H1 (cell line): ENCODE measurements around the gene PLCL2.

Experiments used
- CTCF ChIP-seq, 3 experiments: IDR thresholded peaks; 1 replicate in 2 of 3; 2 replicates in 1 of 3; pipeline versions ENCODE4 v1.5.1 to v1.6.1; 2011; ENCODE audit warnings: low read length in 3 of 3, mild to moderate bottlenecking in 3 of 3, inconsistent platforms in 2 of 3, low read depth in 1 of 3, moderate library complexity in 1 of 3; ENCODE audit not compliant: insufficient read depth in 1 of 3; ENCODE audit errors: control extremely low read depth in 1 of 3
- POLR2AphosphoS5 ChIP-seq: IDR thresholded peaks from 2 replicates; pipeline ENCODE4 v1.6.1; 2011; ENCODE audit warnings: low read depth, low read length
- RAD21 ChIP-seq, 2 experiments: IDR thresholded peaks in 1 of 2; conservative IDR thresholded peaks in 1 of 2; 2 replicates each; pipeline ENCODE4 v1.6.1; 2011; ENCODE audit warnings: low read depth in 2 of 2, low read length in 2 of 2, improper control_type of control experiment in 1 of 2, inconsistent platforms in 1 of 2, mild to moderate bottlenecking in 1 of 2, moderate library complexity in 1 of 2
- RFX5 ChIP-seq: IDR thresholded peaks from 2 replicates; pipeline ENCODE4 v1.6.1; 2011; ENCODE audit warnings: low read depth, low read length, improper control_type of control experiment, borderline replicate concordance

DNA sequence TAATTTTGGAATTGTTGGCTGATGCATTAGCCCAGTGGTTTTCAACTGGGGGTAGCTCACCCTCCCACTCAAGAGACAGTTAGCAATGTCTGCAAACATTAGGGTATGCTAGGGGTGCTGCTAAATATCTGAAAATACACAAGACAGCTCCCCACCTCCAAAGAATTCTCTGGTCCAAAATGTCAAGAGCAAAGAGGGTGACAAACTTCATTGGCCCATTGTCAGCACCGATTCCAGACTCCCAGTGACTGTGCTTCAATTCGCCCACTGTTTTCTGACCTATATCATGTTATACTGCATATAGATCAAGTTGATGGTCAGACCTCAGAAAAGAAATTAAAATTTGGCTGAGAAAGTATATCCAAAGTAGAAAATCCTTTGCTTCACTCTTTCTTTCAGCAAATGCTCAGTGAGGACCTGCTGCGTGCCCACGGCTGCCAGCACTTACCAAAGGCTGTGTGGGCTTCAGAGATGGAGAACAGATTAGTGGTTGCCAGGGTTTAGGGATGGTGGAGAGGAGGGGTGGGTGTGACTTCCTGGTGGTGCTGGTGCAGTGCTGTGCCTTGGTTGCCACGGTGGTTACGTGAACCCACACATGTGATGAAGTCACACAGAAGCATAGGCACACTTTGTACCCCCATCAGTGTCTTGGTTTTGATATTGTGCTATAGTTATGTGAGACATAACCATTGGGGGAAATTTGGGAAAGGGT is 204.0 kb downstream of the PLCL2 start:
- TF ChIP-seq CTCF (IDR thresholded peaks at IDR 0.05; ENCODE audit: control extremely low read depth in 1 of 3, insufficient read depth in 1 of 3, low read depth in 1 of 3, low read length in 3 of 3) (no peak), RAD21 (IDR thresholded peaks at IDR 0.05 in 1 of 2, conservative IDR thresholded peaks at IDR 0.05 in 1 of 2; ENCODE audit: low read depth in 2 of 2, low read length in 2 of 2) (no peak), POLR2AphosphoS5 (no peak), RFX5 (no peak)
